ENCODE measurements around the gene MTNR1B.

MTNR1B gene

GRCh38 chr11:92978271-92979111 is 9.0 kb downstream of the MTNR1B start:
- DNase-seq, result no peak

- DNase-seq, result no peak
Observed at GRCh38 chr11:92979176-92979575, 9.7 kb downstream of the MTNR1B start.

GRCh38 chr11:92980312-92980711 is 10.9 kb downstream of the MTNR1B start:
- no peak for DNase-seq

GRCh38 chr11:92981508-92982043 is 12.1 kb downstream of the MTNR1B start:
- no peak for DNase-seq

- DNase-seq, result no peak
Observed at GRCh38 chr11:92986585-92986984, 17.1 kb downstream of the MTNR1B start.

- DNase-seq, result no peak
Observed at GRCh38 chr11:92993004-92993403, 23.6 kb downstream of the MTNR1B start.

- DNase-seq, result no peak
Observed at GRCh38 chr11:93000511-93001476, 31.3 kb downstream of the MTNR1B start.

GRCh38 chr11:93001806-93002205 is 32.4 kb downstream of the MTNR1B start:
- DNase-seq, result no peak

- DNase-seq, result no peak
Observed at GRCh38 chr11:93002380-93002779, 32.9 kb downstream of the MTNR1B start.

GRCh38 chr11:93005239-93005638 is 35.8 kb downstream of the MTNR1B start:
- DNase-seq, result no peak

GRCh38 chr11:93013646-93014045 is 44.2 kb downstream of the MTNR1B start:
- DNase-seq, result no peak

GRCh38 chr11:93016595-93016994 is 47.1 kb downstream of the MTNR1B start:
- DNase-seq, result no peak

- DNase-seq, result no peak
Observed at GRCh38 chr11:93017821-93018690, 48.6 kb downstream of the MTNR1B start.

GRCh38 chr11:93020248-93021046 is 51.0 kb downstream of the MTNR1B start:
- DNase-seq, result no peak

GRCh38 chr11:93024369-93024768 is 54.9 kb downstream of the MTNR1B start:
- no peak for DNase-seq

- no peak for DNase-seq
Observed at GRCh38 chr11:93025558-93026255, 56.3 kb downstream of the MTNR1B start.

GRCh38 chr11:93028960-93029522 is 59.6 kb downstream of the MTNR1B start:
- DNase-seq, result no peak

- DNase-seq, result no peak
Observed at GRCh38 chr11:93031386-93031785, 61.9 kb downstream of the MTNR1B start.

All from NCI-H1048 (cell line).